Neuronal stem cell (in vitro differentiated cells): Measurements from ENCODE around the gene DHX8.

Source experiments
- DNase-seq: peaks from one replicate; pipeline ENCODE4 v3.0.0-alpha.2; 2013; ENCODE audit warnings: low spot score
- H2AFZ ChIP-seq: one replicate; pipeline ENCODE4 v1.6.1; 2013; ENCODE audit warnings: mild to moderate bottlenecking, low read length, inconsistent platforms
- H2AK5ac ChIP-seq: 2 replicates; pipeline ENCODE4 v1.6.1; 2013; ENCODE audit warnings: low read depth, mild to moderate bottlenecking, inconsistent platforms, low read length, moderate library complexity, mixed read lengths
- H2BK120ac ChIP-seq: 2 replicates; pipeline ENCODE4 v1.6.1; 2013; ENCODE audit warnings: low read depth, mild to moderate bottlenecking, inconsistent platforms, low read length, moderate library complexity, mixed read lengths
- H2BK12ac ChIP-seq: one replicate; pipeline ENCODE4 v1.6.1; 2013; ENCODE audit warnings: low read length, inconsistent platforms
- H2BK15ac ChIP-seq: 2 replicates; pipeline ENCODE4 v1.6.1; 2013; ENCODE audit warnings: mild to moderate bottlenecking, low read length, inconsistent platforms, mixed read lengths
- H2BK5ac ChIP-seq: one replicate; pipeline ENCODE4 v1.6.1; 2013; ENCODE audit warnings: inconsistent platforms, mild to moderate bottlenecking, low read length, moderate library complexity
- H3K14ac ChIP-seq: one replicate; pipeline ENCODE4 v1.6.1; 2013; ENCODE audit warnings: low read length, inconsistent platforms
- H3K18ac ChIP-seq: 2 replicates; pipeline ENCODE4 v1.6.1; 2013; ENCODE audit warnings: low read length, inconsistent platforms
- H3K23ac ChIP-seq: 2 replicates; pipeline ENCODE4 v1.6.1; 2013; ENCODE audit warnings: low read depth, mild to moderate bottlenecking, mixed read lengths, low read length, inconsistent platforms; ENCODE audit not compliant: poor library complexity
- H3K27ac ChIP-seq: replicated peaks from 3 replicates; pipeline ENCODE4 v1.5.1; 2013; ENCODE audit warnings: low read length, inconsistent platforms
- H3K27me3 ChIP-seq, 3 experiments: 2 replicates each; pipeline ENCODE4 v1.6.1; 2013; ENCODE audit warnings: low read length in 3 of 3, mild to moderate bottlenecking in 2 of 3, inconsistent platforms in 1 of 3, low read depth in 1 of 3, mixed read lengths in 1 of 3, moderate library complexity in 1 of 3; ENCODE audit not compliant: control insufficient read depth in 3 of 3, insufficient read depth in 3 of 3
- H3K36me3 ChIP-seq, 2 donors: replicated peaks in 1 of 2; 2 replicates each; pipeline ENCODE4 v1.6.1; 2013; ENCODE audit warnings: low read length in 2 of 2; ENCODE audit not compliant: control insufficient read depth in 2 of 2, insufficient read depth in 2 of 2
- H3K4ac ChIP-seq: 2 replicates; pipeline ENCODE4 v1.6.1; 2013; ENCODE audit warnings: inconsistent platforms, mild to moderate bottlenecking, low read length, moderate library complexity
- H3K4me1 ChIP-seq, 2 donors: 1 replicate in 1 of 2; 2 replicates in 1 of 2; pipeline ENCODE4 v1.6.1; 2013; ENCODE audit warnings: low read length in 2 of 2, low read depth in 1 of 2; ENCODE audit not compliant: control insufficient read depth in 2 of 2, insufficient read depth in 1 of 2
- H3K4me2 ChIP-seq: one replicate; pipeline ENCODE4 v1.6.1; 2013; ENCODE audit warnings: mild to moderate bottlenecking, low read length, inconsistent platforms; ENCODE audit not compliant: insufficient read depth, poor library complexity, severe bottlenecking
- H3K4me3 ChIP-seq, 2 donors: 2 replicates each; pipeline ENCODE4 v1.5.1; 2013; ENCODE audit warnings: low read length in 2 of 2, mild to moderate bottlenecking in 2 of 2, inconsistent platforms in 1 of 2, moderate library complexity in 1 of 2
- H3K79me1 ChIP-seq: one replicate; pipeline ENCODE4 v1.6.1; 2013; ENCODE audit warnings: low read depth, mild to moderate bottlenecking, inconsistent platforms, low read length, moderate library complexity
- H3K9ac ChIP-seq: one replicate; pipeline ENCODE4 v1.6.1; 2013; ENCODE audit warnings: mild to moderate bottlenecking, low read depth, low read length, inconsistent platforms; ENCODE audit not compliant: poor library complexity
- H3K9me3 ChIP-seq, 2 donors: replicated peaks in 1 of 2; 2 replicates each; pipeline versions ENCODE3 to v1.6.1; 2013; ENCODE audit warnings: low read length in 2 of 2, mild to moderate bottlenecking in 2 of 2, inconsistent platforms in 1 of 2, low read depth in 1 of 2, mixed read lengths in 1 of 2, moderate library complexity in 1 of 2; ENCODE audit not compliant: control insufficient read depth in 2 of 2, insufficient read depth in 1 of 2
- H4K8ac ChIP-seq: one replicate; pipeline ENCODE4 v1.6.1; 2013; ENCODE audit warnings: low read depth, mild to moderate bottlenecking, inconsistent platforms, low read length, moderate library complexity
- H4K91ac ChIP-seq: one replicate; pipeline ENCODE4 v1.6.1; 2013; ENCODE audit warnings: low read length, low read depth, mild to moderate bottlenecking, inconsistent platforms; ENCODE audit not compliant: poor library complexity
- WGBS, 2 donors: extraction: QIAGEN DNeasy Blood & Tissue Kit; methylation state at CpG; one replicate each; pipeline ENCODE4 v1.1.7; 2013; ENCODE audit warnings: missing lambda C conversion rate in 2 of 2, mixed read lengths in 1 of 2; ENCODE audit not compliant: insufficient read length in 2 of 2, insufficient replicate concordance in 1 of 2; ENCODE audit errors: extremely low coverage in 2 of 2; 5-methylcytosine and 5-hydroxymethylcytosine counted together

DHX8 gene

DNA sequence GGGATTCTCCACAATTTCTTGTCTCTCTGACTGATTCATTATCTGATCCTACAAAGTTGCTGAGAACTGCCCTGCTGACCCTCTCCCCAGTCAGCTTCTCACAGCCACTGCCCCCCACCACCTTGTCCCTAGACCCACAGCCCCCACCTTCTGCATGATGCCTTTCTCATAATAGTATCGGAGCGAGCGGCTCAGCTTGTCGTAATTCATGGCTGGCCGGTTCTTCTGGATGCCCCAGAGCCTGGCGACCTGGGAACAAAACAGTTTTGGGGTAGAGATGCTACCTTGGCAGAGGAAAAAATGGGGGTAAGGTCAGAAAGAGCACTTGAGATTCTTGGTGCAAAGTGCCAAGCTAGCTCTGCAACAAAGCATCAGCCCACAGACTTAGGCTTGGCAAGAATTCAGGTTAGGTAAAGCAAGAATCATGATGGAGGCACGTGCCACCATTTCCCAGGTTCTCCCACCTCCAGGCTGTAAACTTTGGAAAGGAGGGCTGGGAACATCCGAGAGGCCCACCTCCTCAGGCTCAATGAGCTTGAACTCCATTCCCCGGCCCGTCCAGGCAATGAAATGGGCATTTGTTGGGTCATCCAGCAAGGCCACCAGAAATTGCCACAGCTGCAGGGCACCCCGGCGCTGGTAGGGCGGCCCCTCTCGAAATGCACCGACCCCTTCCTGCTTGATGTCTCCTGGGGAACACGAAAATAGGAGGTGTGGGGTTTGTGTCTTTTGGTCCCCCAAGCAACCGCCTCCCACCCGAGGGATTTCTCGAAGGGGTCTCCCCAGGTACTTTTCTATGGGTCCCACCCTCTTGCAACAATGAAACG, 45.4 kb downstream of the DHX8 start:
- DNase-seq, result no peak
- no peak overlapping the region for H3K4me2 ChIP-seq
- no peak overlapping the region for H2BK120ac ChIP-seq
- H4K91ac ChIP-seq, result peak overlapping the region; percentile 17
- H3K23ac ChIP-seq, result no peak overlapping the region
- H2BK5ac ChIP-seq, result no peak overlapping the region
- H2AFZ ChIP-seq, result no peak overlapping the region
- H3K27me3 ChIP-seq, result peaks cover 0 to 2% (median 0%) of the 10 kb centered on the region in 3 experiments
- H2BK15ac ChIP-seq, result no peak overlapping the region
- H2BK12ac ChIP-seq, result no peak overlapping the region
- no peak overlapping the region for H3K18ac ChIP-seq
- no peak overlapping the region for H4K8ac ChIP-seq
- no peak overlapping the region for H3K14ac ChIP-seq
- H3K36me3 ChIP-seq, result peaks cover 9 to 72% of the 10 kb centered on the region in 2 donors
- H3K27ac ChIP-seq, result no peak overlapping the region
- peak overlapping the region; percentile 54 for H3K9ac ChIP-seq
- H3K4ac ChIP-seq, result no peak overlapping the region
- WGBS, 2 donors, result no CpG with 5 or more reads among the region's 20 CpGs
- H3K9me3 ChIP-seq, result no peaks in the 10 kb centered on the region
- H2AK5ac ChIP-seq, result no peak overlapping the region
- no peak overlapping the region for H3K4me3 ChIP-seq
- H3K79me1 ChIP-seq, result no peaks in the 10 kb centered on the region
- H3K4me1 ChIP-seq, result peaks cover 35 to 51% of the 10 kb centered on the region in 2 donors

GRCh38 chr17:43529947-43530287, 46.1 kb downstream of the DHX8 start:
- Histone ChIP-seq H4K91ac (peak overlapping the region; percentile 17), H3K4me3 (peak overlapping the region in 1 of 2 donors; percentile 28), H2AFZ (no peak overlapping the region), H3K18ac (peak overlapping the region; percentile 58), H2AK5ac (no peak overlapping the region), H3K4me1 (peaks cover 35 to 50% of the 10 kb centered on the region in 2 donors), H3K23ac (peak overlapping the region; percentile 37), H3K27me3 (peaks cover 0 to 2% (median 0%) of the 10 kb centered on the region in 3 experiments), H2BK15ac (peak overlapping the region; percentile 57), H3K36me3 (peaks cover 4 to 67% of the 10 kb centered on the region in 2 donors), H3K79me1 (no peaks in the 10 kb centered on the region), H3K4ac (no peak overlapping the region), H2BK5ac (no peak overlapping the region), H3K9ac (peak overlapping the region; percentile 44), H2BK120ac (no peak overlapping the region), H3K9me3 (no peaks in the 10 kb centered on the region), H3K27ac (no peak overlapping the region), H3K4me2 (peak overlapping the region; percentile 76), H2BK12ac (peak overlapping the region; percentile 89), H3K14ac (no peak overlapping the region), H4K8ac (no peak overlapping the region)
- WGBS, 2 donors, result no CpG with 5 or more reads among the region's 6 CpGs
- DNase-seq, result no peak

DNA sequence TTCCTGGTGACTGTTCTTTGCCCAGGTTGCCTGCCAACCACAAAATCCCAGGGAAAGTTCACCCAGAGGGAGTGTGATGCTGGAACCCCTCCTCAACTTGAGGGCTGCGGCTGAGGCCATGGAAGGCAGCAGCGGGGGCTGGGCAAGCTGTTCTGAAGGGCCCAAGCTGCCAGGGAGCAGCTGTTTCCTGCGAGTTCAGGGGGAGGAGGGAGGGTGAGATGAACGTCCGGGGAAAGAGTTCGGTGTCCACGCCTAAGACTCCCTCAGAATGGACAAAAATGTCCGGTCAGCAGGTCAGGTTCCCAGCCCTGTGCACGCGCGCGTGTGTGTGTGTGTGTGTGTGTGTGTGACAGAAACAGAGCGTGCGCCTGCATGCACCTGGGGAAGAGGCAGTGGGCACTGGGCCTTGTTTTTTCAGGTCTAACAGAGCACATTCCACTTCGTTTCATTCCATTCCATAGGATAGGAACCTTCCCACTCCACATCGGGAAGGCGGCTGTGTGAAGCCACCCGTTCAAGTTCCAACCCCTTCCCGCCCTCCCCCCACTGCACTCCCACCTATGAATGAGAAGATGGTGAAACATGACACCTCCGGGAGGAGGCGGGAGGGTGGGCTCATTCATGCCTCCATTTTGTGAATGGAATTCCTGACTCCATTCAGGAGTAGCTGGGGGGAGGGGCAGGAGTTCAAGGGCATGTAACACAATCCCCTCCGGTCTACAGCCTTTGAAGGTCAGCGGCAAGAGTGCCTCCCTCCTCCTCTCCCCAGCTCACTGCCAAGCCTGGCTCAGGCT, 46.7 kb downstream of the DHX8 start:
- no CpG with 5 or more reads among the region's 23 CpGs for WGBS, 2 donors
- H3K27me3 ChIP-seq, result peaks cover 0 to 2% (median 0%) of the 10 kb centered on the region in 3 experiments
- H4K8ac ChIP-seq, result no peak overlapping the region
- no peak overlapping the region for H2BK120ac ChIP-seq
- peaks cover 2 to 67% of the 10 kb centered on the region in 2 donors for H3K36me3 ChIP-seq
- H2BK5ac ChIP-seq, result no peak overlapping the region
- DNase-seq, result peak; percentile 80
- peak overlapping the region; percentile 46 for H2AK5ac ChIP-seq
- no peak overlapping the region for H4K91ac ChIP-seq
- peak overlapping the region; percentile 58 for H3K18ac ChIP-seq
- H3K9me3 ChIP-seq, result no peaks in the 10 kb centered on the region
- H2BK15ac ChIP-seq, result peak overlapping the region; percentile 57
- H3K4me1 ChIP-seq, result peaks cover 32 to 44% of the 10 kb centered on the region in 2 donors
- H3K4me2 ChIP-seq, result peak overlapping the region; percentile 76
- no peak overlapping the region for H3K14ac ChIP-seq
- H3K4ac ChIP-seq, result no peak overlapping the region
- no peak overlapping the region for H2AFZ ChIP-seq
- H3K4me3 ChIP-seq, result peak overlapping the region in 1 of 2 donors; percentile 28
- H3K9ac ChIP-seq, result peak overlapping the region; percentile 56
- no peaks in the 10 kb centered on the region for H3K79me1 ChIP-seq
- no peak overlapping the region for H3K27ac ChIP-seq
- peak overlapping the region; percentile 89 for H2BK12ac ChIP-seq
- H3K23ac ChIP-seq, result peak overlapping the region; percentile 37

DNA sequence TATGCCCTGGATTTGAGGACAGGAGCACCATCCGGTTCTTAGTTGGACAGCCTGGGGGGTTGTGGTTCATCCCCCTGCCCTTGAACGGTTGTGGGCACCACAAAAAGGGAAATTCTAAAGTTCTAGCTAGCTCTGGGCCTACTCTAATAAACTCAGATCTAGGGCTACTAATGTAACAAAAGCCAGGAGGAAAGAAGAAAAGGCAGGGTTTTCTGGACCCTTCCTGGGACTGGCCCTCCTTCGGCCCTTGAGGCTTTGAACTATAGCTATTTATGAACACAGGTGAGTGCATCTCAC, 47.3 kb downstream of the DHX8 start:
- Histone ChIP-seq H3K27me3 (peaks cover 0 to 2% (median 0%) of the 10 kb centered on the region in 3 experiments), H2BK15ac (no peak overlapping the region), H3K9ac (no peak overlapping the region), H3K4ac (no peak overlapping the region), H3K18ac (no peak overlapping the region), H3K14ac (no peak overlapping the region), H2BK12ac (no peak overlapping the region), H4K8ac (no peak overlapping the region), H4K91ac (no peak overlapping the region), H3K79me1 (no peaks in the 10 kb centered on the region), H2BK120ac (no peak overlapping the region), H3K4me1 (peaks cover 27 to 41% of the 10 kb centered on the region in 2 donors), H2AK5ac (no peak overlapping the region), H3K36me3 (peaks cover 2 to 68% of the 10 kb centered on the region in 2 donors), H3K27ac (no peak overlapping the region), H3K9me3 (no peaks in the 10 kb centered on the region), H2AFZ (no peak overlapping the region), H3K23ac (no peak overlapping the region), H3K4me2 (no peak overlapping the region), H2BK5ac (no peak overlapping the region), H3K4me3 (no peak overlapping the region)
- no CpG with 5 or more reads among the region's 3 CpGs for WGBS, 2 donors
- DNase-seq, result no peak
